ENCODE data around the gene IL17RD. TPM values are rescaled to one million over a fixed set of nuclear protein-coding genes. Genes with fewer than 3 reads are reported as not detected.

IL17RD gene
- total and polyA plus RNA-seq, 2 experiments from 2014 or later: 10.7 to 104 TPM

DNA sequence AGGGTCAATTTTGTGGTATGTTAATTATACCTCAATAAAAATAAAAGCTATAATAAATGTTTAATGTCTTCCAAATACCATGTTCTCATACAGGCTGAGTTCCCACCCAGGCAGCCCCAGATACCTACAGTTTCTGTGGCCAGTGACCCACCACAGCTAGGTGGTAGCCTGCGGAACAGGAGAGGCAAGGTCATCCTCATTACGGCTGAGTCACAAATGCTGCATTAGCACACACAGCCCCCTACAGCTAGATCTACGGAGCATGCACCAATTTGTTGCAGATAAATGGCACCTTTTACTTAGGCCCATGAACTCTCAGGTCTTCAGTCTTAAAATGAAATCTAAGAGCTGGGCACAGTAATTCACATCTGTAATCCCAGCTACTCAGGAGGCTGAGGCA, 99.6 kb downstream of the IL17RD start:
- H3K4me1 Mint-ChIP-seq: peaks cover 29% of the 10 kb centered on the region
- Histone ChIP-seq H3K4me3 (no peak overlapping the region), H3K4me1 (ENCODE audit: insufficient read depth) (peaks cover 20% of the 10 kb centered on the region), H4K20me1 (replicated peaks; ENCODE audit: insufficient read depth) (no peaks in the 10 kb centered on the region; the same call in 1 of the 2 replicates), H3K36me3 (ENCODE audit: insufficient read depth) (no peaks in the 10 kb centered on the region), H2AFZ (no peak overlapping the region), H3F3A (replicated peaks; ENCODE audit: low read depth) (0 out of 2 replicates have a peak, but pooled peaks cover 2% of the 10 kb centered on the region), H3K9me2 (ENCODE audit: insufficient read depth) (no peaks in the 10 kb centered on the region), H3K27me3 (ENCODE audit: insufficient read depth) (no peaks in the 10 kb centered on the region), H3K4me2 (no peak overlapping the region), H3K79me2 (replicated peaks; ENCODE audit: insufficient read depth) (no peaks in the 10 kb centered on the region; the same call in 1 of the 2 replicates), H3K27ac (ENCODE audit: low read depth) (no peak overlapping the region)
- peak overlapping the region; percentile 63; the same call in 1 of the 2 replicates for H3K27ac Mint-ChIP-seq
- H3K4me3 Mint-ChIP-seq: no peak overlapping the region
- H3K36me3 Mint-ChIP-seq (ENCODE audit: low read depth): peaks cover 2% of the 10 kb centered on the region; the same call in 2 of the 3 replicates
- ATAC-seq (peak; percentile 27; the same call in 2 of the 3 replicates), DNase-seq (ENCODE audit: low spot score) (no peak)
- H3K27me3 Mint-ChIP-seq (ENCODE audit: insufficient read depth, low read depth, poor library complexity): peaks cover 2% of the 10 kb centered on the region
- TF ChIP-seq STAT1 (IDR thresholded peaks at IDR 0.05; ENCODE audit: unreplicated experiment): no peak
- TF ChIP-seq JUNB (IDR thresholded peaks at IDR 0.05; ENCODE audit: unreplicated experiment): no peak
- TF ChIP-seq, protein P1, sequence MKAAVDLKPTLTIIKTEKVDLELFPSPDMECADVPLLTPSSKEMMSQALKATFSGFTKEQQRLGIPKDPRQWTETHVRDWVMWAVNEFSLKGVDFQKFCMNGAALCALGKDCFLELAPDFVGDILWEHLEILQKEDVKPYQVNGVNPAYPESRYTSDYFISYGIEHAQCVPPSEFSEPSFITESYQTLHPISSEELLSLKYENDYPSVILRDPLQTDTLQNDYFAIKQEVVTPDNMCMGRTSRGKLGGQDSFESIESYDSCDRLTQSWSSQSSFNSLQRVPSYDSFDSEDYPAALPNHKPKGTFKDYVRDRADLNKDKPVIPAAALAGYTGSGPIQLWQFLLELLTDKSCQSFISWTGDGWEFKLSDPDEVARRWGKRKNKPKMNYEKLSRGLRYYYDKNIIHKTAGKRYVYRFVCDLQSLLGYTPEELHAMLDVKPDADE (IDR thresholded peaks at IDR 0.05): no peak
- TF ChIP-seq NANOG (IDR thresholded peaks at IDR 0.05; ENCODE audit: borderline replicate concordance): no peak
- no peak for TF ChIP-seq ZNF331 (CRISPR knock-in tag; IDR thresholded peaks at IDR 0.05; ENCODE audit: low read depth)
- TF ChIP-seq ZNF462 (CRISPR knock-in tag; IDR thresholded peaks at IDR 0.05): no peak
- TF ChIP-seq EZH2 (IDR thresholded peaks at IDR 0.05; ENCODE audit: low read depth, unreplicated experiment): no peak
- no peak for TF ChIP-seq REST (IDR thresholded peaks at IDR 0.05; ENCODE audit: unreplicated experiment)
- TF ChIP-seq POLR2AphosphoS5 (IDR thresholded peaks at IDR 0.05; ENCODE audit: low read depth): no peak
- no peak for TF ChIP-seq ZNF114 (CRISPR knock-in tag; IDR thresholded peaks at IDR 0.05)
- TF ChIP-seq CREB1 (CRISPR knock-in tag; IDR thresholded peaks at IDR 0.05; ENCODE audit: low read depth): no peak
- no peak for TF ChIP-seq EZH2phosphoT487 (IDR thresholded peaks at IDR 0.05; ENCODE audit: unreplicated experiment)
- TF ChIP-seq, protein P2, sequence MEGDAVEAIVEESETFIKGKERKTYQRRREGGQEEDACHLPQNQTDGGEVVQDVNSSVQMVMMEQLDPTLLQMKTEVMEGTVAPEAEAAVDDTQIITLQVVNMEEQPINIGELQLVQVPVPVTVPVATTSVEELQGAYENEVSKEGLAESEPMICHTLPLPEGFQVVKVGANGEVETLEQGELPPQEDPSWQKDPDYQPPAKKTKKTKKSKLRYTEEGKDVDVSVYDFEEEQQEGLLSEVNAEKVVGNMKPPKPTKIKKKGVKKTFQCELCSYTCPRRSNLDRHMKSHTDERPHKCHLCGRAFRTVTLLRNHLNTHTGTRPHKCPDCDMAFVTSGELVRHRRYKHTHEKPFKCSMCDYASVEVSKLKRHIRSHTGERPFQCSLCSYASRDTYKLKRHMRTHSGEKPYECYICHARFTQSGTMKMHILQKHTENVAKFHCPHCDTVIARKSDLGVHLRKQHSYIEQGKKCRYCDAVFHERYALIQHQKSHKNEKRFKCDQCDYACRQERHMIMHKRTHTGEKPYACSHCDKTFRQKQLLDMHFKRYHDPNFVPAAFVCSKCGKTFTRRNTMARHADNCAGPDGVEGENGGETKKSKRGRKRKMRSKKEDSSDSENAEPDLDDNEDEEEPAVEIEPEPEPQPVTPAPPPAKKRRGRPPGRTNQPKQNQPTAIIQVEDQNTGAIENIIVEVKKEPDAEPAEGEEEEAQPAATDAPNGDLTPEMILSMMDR (conservative IDR thresholded peaks at IDR 0.05; ENCODE audit: low read depth in 2 of 2): no peak; a peak in 1 of 4 replicates
- H3K9me3 Mint-ChIP-seq: no peaks in the 10 kb centered on the region
